CD4-positive, alpha-beta memory T cell (primary cell): ENCODE data around the gene ADTRP. TPM values are rescaled to one million over a fixed set of nuclear protein-coding genes. Genes with fewer than 3 reads are reported as not detected.
A peak's percentile ranks its signal among the peaks of the same experiment; 100 is the strongest.

Experiments used
- CTCF ChIA-PET: fragments of 350-600 bp; sonication (Branson Sonifier 250); formaldehyde crosslinking; loops from one replicate; lab custom pipeline; 2021; ENCODE audit warnings: inconsistent platforms; ENCODE audit not compliant: partially characterized antibody; lab: Charles Lee
- POLR2A ChIA-PET: fragments of 350-600 bp; sonication (Branson Sonifier 250); formaldehyde crosslinking; loops from one replicate; lab custom pipeline; 2021; ENCODE audit not compliant: partially characterized antibody; lab: Charles Lee
- DNase-seq, 5 donors: peaks; one replicate each; pipeline versions ENCODE4 v3.0.0 to v3.0.0-alpha.2; 2020 to 2022; ENCODE audit warnings: mixed read lengths in 1 of 5
- H3K27ac ChIP-seq: one replicate; pipeline ENCODE4 v1.7.0; 2013; ENCODE audit warnings: low read depth, low read length
- H3K27me3 ChIP-seq: 2 replicates; pipeline ENCODE4 v1.7.0; 2013; ENCODE audit warnings: mild to moderate bottlenecking, low read length, moderate library complexity; ENCODE audit not compliant: insufficient read depth
- H3K36me3 ChIP-seq: 2 replicates; pipeline ENCODE4 v1.7.0; 2013; ENCODE audit warnings: mild to moderate bottlenecking, low read length, moderate library complexity; ENCODE audit not compliant: insufficient read depth
- H3K4me1 ChIP-seq: 2 replicates; pipeline ENCODE4 v1.7.0; 2013; ENCODE audit warnings: mild to moderate bottlenecking, low read length, moderate library complexity; ENCODE audit not compliant: insufficient read depth
- H3K4me3 ChIP-seq, 2 donors: one replicate each; pipeline ENCODE4 v1.7.0; 2013; ENCODE audit warnings: low read length in 2 of 2, mild to moderate bottlenecking in 1 of 2
- H3K9me3 ChIP-seq, 2 donors: one replicate each; pipeline ENCODE4 v1.7.0; 2013; ENCODE audit warnings: low read length in 2 of 2, control low read depth in 1 of 2; ENCODE audit not compliant: control insufficient read depth in 1 of 2
- H3K27ac Mint-ChIP-seq, 7 donors: one replicate each; pipeline ENCODE4 v1.8.0; 2020 to 2021; ENCODE audit warnings: mixed read lengths in 7 of 7, mild to moderate bottlenecking in 6 of 7, inconsistent platforms in 3 of 7, moderate library complexity in 3 of 7
- H3K27me3 Mint-ChIP-seq, 2 donors: one replicate each; pipeline ENCODE4 v1.8.0; 2020 to 2021; ENCODE audit warnings: mixed read lengths in 2 of 2
- H3K36me3 Mint-ChIP-seq, 2 donors: one replicate each; pipeline ENCODE4 v1.8.0; 2020 to 2021; ENCODE audit warnings: mixed read lengths in 2 of 2, inconsistent platforms in 1 of 2, mild to moderate bottlenecking in 1 of 2
- H3K4me1 Mint-ChIP-seq, 4 donors: one replicate each; pipeline ENCODE4 v1.8.0; 2020 to 2021; ENCODE audit warnings: mixed read lengths in 4 of 4, mild to moderate bottlenecking in 1 of 4
- H3K4me3 Mint-ChIP-seq, 8 donors: one replicate each; pipeline ENCODE4 v1.8.0; 2020 to 2021; ENCODE audit warnings: mixed read lengths in 8 of 8, mild to moderate bottlenecking in 7 of 8, moderate library complexity in 6 of 8, inconsistent platforms in 3 of 8
- H3K9me3 Mint-ChIP-seq, 8 donors: one replicate each; pipeline ENCODE4 v1.8.0; 2020 to 2021; ENCODE audit warnings: mixed read lengths in 8 of 8, mild to moderate bottlenecking in 5 of 8, inconsistent platforms in 3 of 8, moderate library complexity in 1 of 8
- intact Hi-C: fragments of 100-400 bp; cut with micrococcal nuclease; formaldehyde crosslinking; loops from one replicate; pipeline ENCODE4 v1.15.1; 2023
- polyA plus RNA-seq, 2 donors: library from polyadenylated mRNA; unstranded; fragments of 300-500 nt; fragmentation: Illumina TruSeq; gene quantifications; one replicate each; pipeline ENCODE4 v1.2.3, GENCODE V29; 2021
- total RNA-seq, 2 experiments: library from RNA; stranded (reverse); gene quantifications; one replicate each; pipeline ENCODE4 v1.2.3, GENCODE V29; 2021

ADTRP gene
- total and polyA plus RNA-seq, 4 experiments from 2014 or later, result 7.0 to 41.9 (median 11.9) TPM

GRCh38 chr6:11795403-11795802 lies 16.8 kb upstream of the ADTRP start:
- Histone ChIP-seq H3K27me3 (no peaks in the 10 kb centered on the region), H3K27ac (no peak overlapping the region), H3K4me1 (no peaks in the 10 kb centered on the region), H3K36me3 (no peaks in the 10 kb centered on the region), H3K9me3 (no peaks in the 10 kb centered on the region), H3K4me3 (no peak overlapping the region)
- POLR2A ChIA-PET, result no interaction called here
- CTCF ChIA-PET, result interaction anchor here (0.9 kb wide), 1 partner anchor 115 kb away, joined by 3 read pairs; no protein-coding TSS in a partner anchor
- peaks cover 0 to 28% (median 12%) of the 10 kb centered on the region in 8 donors for H3K9me3 Mint-ChIP-seq
- no peak overlapping the region for H3K27ac Mint-ChIP-seq
- DNase-seq, result no peak
- no peaks in the 10 kb centered on the region for H3K4me1 Mint-ChIP-seq
- peaks cover 2 to 8% of the 10 kb centered on the region in 2 donors for H3K36me3 Mint-ChIP-seq
- H3K27me3 Mint-ChIP-seq, result peaks cover 0 to 5% of the 10 kb centered on the region in 2 donors
- intact Hi-C loops, result no loop called here
- H3K4me3 Mint-ChIP-seq, result no peak overlapping the region

DNA sequence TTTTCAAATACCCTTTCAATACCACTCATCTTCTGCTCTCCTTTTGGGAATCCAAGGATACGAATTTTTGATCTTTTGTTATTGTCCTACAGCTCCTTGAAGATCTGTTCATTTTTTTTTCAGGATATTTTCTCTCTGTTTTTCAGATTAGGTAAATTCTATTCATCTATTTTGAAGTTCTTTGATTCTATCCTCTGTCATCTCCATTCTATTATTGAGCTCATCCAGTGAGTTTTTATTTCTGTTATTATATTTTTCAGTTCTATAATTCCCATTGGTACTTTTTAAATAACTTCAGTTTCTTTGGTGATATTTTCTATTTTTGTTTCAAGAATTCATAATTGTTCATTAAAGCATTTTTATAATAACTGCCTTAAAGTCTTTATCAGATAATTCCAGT lies 14.7 kb upstream of the ADTRP start:
- H3K4me1 Mint-ChIP-seq, result no peaks in the 10 kb centered on the region
- CTCF ChIA-PET, result no interaction called here
- no peak overlapping the region for H3K4me3 Mint-ChIP-seq
- intact Hi-C loops, result no loop called here
- H3K4me3 ChIP-seq, result no peak overlapping the region
- H3K27me3 Mint-ChIP-seq, result peaks cover 0 to 4% of the 10 kb centered on the region in 2 donors
- no peak overlapping the region for H3K27ac ChIP-seq
- H3K9me3 ChIP-seq, result no peaks in the 10 kb centered on the region
- no peaks in the 10 kb centered on the region for H3K27me3 ChIP-seq
- no peak for DNase-seq
- H3K4me1 ChIP-seq, result no peaks in the 10 kb centered on the region
- peaks cover 2 to 8% of the 10 kb centered on the region in 2 donors for H3K36me3 Mint-ChIP-seq
- no peak overlapping the region for H3K27ac Mint-ChIP-seq
- POLR2A ChIA-PET, result no interaction called here
- no peaks in the 10 kb centered on the region for H3K36me3 ChIP-seq
- peaks cover 0 to 28% (median 12%) of the 10 kb centered on the region in 8 donors for H3K9me3 Mint-ChIP-seq

- H3K27me3 ChIP-seq, result no peaks in the 10 kb centered on the region
- peaks cover 1% of the 10 kb centered on the region for H3K4me1 ChIP-seq
- no peak overlapping the region for H3K27ac ChIP-seq
- H3K36me3 Mint-ChIP-seq, result peaks cover 2 to 8% of the 10 kb centered on the region in 2 donors
- no peak overlapping the region for H3K4me3 ChIP-seq
- H3K27ac Mint-ChIP-seq, result no peak overlapping the region
- no peaks in the 10 kb centered on the region for H3K36me3 ChIP-seq
- H3K4me1 Mint-ChIP-seq, result no peaks in the 10 kb centered on the region
- peaks cover 0 to 28% (median 12%) of the 10 kb centered on the region in 8 donors for H3K9me3 Mint-ChIP-seq
- peak in 1 of 5 donors; percentile 9 for DNase-seq
- H3K4me3 Mint-ChIP-seq, result no peak overlapping the region
- H3K9me3 ChIP-seq, result no peaks in the 10 kb centered on the region
- ChIA-PET CTCF (no interaction called here), POLR2A (no interaction called here)
- intact Hi-C loops, result no loop called here
- peaks cover 0 to 2% of the 10 kb centered on the region in 2 donors for H3K27me3 Mint-ChIP-seq
Measured at GRCh38 chr6:11791354-11792107, 12.9 kb upstream of the ADTRP start.

DNA sequence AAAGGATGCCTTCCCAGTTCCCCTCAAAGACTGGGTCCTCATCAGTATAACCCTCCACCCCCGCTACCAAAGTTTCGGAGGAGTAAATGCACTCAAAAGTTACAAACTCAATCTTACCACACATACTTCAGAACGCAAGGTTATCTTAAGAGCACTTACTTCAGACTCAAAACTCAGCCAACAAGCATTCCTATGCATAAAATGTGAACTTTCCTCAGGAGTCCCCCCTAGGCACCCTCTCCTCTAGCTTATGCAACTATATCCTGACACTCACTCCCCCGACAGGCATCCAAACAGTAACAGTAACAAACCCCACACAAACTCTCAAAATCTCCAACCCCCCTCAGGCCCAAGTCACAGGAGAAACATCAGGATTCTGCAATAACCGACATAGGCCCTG lies 11.1 kb upstream of the ADTRP start:
- peaks cover 0 to 2% of the 10 kb centered on the region in 2 donors for H3K27me3 Mint-ChIP-seq
- H3K9me3 Mint-ChIP-seq, result peaks cover 0 to 23% (median 12%) of the 10 kb centered on the region in 8 donors
- Histone ChIP-seq H3K36me3 (no peaks in the 10 kb centered on the region), H3K27ac (no peak overlapping the region), H3K4me1 (peaks cover 13% of the 10 kb centered on the region), H3K4me3 (no peak overlapping the region), H3K9me3 (no peaks in the 10 kb centered on the region), H3K27me3 (no peaks in the 10 kb centered on the region)
- H3K4me3 Mint-ChIP-seq, result no peak overlapping the region
- intact Hi-C loops, result no loop called here
- peaks cover 0 to 7% (median 6%) of the 10 kb centered on the region in 4 donors for H3K4me1 Mint-ChIP-seq
- CTCF ChIA-PET, result no interaction called here
- POLR2A ChIA-PET, result no interaction called here
- H3K27ac Mint-ChIP-seq, result no peak overlapping the region
- DNase-seq, result no peak
- H3K36me3 Mint-ChIP-seq, result peaks cover 2 to 8% of the 10 kb centered on the region in 2 donors

DNA sequence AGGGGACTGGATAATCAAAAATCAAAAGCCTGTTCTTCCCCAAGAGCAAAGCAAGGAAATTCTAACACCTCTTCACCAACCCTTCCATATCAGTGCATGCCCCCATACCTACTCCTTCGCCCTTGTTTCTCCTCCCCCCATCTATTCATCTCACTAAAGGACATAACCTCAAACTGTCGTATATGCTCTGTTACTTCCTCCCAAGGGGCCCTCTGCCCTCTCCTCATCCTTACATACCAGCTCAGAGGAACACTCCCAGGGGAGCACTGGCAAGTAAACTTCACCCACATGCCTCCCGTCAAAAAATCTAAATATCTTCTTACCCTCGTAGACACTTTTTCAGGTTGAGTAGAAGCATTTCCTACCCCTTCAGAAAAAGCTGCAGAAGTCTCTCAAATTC lies 9.4 kb upstream of the ADTRP start:
- H3K4me3 Mint-ChIP-seq, result no peak overlapping the region
- H3K4me1 ChIP-seq, result peaks cover 13% of the 10 kb centered on the region
- no peaks in the 10 kb centered on the region for H3K27me3 ChIP-seq
- intact Hi-C loops, result no loop called here
- no peak overlapping the region for H3K27ac Mint-ChIP-seq
- H3K9me3 Mint-ChIP-seq, result peaks cover 0 to 10% (median 4%) of the 10 kb centered on the region in 8 donors
- no peak overlapping the region for H3K27ac ChIP-seq
- no peaks in the 10 kb centered on the region for H3K36me3 ChIP-seq
- H3K27me3 Mint-ChIP-seq, result peaks cover 2% of the 10 kb centered on the region in 2 donors
- ChIA-PET CTCF (no interaction called here), POLR2A (no interaction called here)
- H3K36me3 Mint-ChIP-seq, result peaks cover 2 to 3% of the 10 kb centered on the region in 2 donors
- no peak for DNase-seq
- H3K9me3 ChIP-seq, result no peaks in the 10 kb centered on the region
- H3K4me3 ChIP-seq, result no peak overlapping the region
- peaks cover 0 to 11% (median 6%) of the 10 kb centered on the region in 4 donors for H3K4me1 Mint-ChIP-seq

DNA sequence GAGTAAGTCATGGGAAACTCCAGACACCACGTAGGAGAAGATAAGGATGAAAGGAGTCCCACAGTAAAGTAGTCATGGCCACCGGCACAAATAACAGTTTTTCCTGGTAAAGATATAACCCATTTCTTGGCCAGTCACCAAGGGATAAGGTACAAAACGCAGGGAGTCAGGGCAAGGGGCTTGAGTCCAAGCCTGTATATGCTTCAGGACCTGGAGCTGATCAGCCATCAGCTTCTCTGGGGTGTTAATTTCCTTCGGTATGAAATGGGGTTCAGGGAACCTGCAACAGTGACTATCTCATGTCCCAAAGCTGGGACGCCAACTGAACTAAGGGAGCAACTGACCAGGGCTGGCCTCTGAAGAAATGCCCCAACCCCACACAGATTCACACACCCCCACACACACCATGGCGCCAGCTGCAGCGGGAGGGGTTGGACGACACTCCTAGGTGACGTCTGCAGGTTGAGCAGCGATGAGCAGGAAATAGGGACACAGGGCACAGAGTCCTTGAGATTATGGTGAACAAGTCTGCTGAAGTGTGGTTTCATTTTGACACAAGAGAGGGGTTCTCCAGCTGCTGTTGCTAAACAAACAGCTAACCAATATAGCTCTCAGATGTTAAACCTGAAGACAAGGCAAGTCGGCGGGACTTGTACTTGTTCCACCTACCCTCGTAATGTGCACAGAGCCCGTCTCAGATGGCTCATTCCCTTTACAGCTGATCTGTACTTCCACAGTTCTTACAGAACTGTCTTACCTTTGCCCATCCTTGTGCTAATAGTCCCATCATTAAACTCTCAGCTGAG lies 7.4 kb upstream of the ADTRP start:
- intact Hi-C loops, result no loop called here
- Histone ChIP-seq H3K4me1 (peaks cover 13% of the 10 kb centered on the region), H3K27ac (peak overlapping the region; percentile 12), H3K4me3 (peak overlapping the region; percentile 14 to 52), H3K36me3 (no peaks in the 10 kb centered on the region), H3K9me3 (no peaks in the 10 kb centered on the region), H3K27me3 (no peaks in the 10 kb centered on the region)
- peak overlapping the region in 4 of 7 donors; percentile 69 to 85 (median 75) for H3K27ac Mint-ChIP-seq
- H3K9me3 Mint-ChIP-seq, result no peaks in the 10 kb centered on the region
- peaks cover 0 to 2% of the 10 kb centered on the region in 2 donors for H3K27me3 Mint-ChIP-seq
- POLR2A ChIA-PET, result interaction anchor here (0.6 to 2.7 kb wide), 6 partner anchors 19 to 448 kb away, joined by 3 to 13 read pairs (median 4); no protein-coding TSS in a partner anchor
- peak; percentile 26 to 59 (median 45) for DNase-seq
- no peaks in the 10 kb centered on the region for H3K36me3 Mint-ChIP-seq
- CTCF ChIA-PET, result interaction anchor here (0.6 to 2.3 kb wide), 7 partner anchors 56 to 305 kb away, joined by 3 to 8 read pairs (median 3); no protein-coding TSS in a partner anchor
- peaks cover 0 to 11% (median 6%) of the 10 kb centered on the region in 4 donors for H3K4me1 Mint-ChIP-seq
- no peak overlapping the region for H3K4me3 Mint-ChIP-seq

GRCh38 chr6:11785415-11785773 lies 6.8 kb upstream of the ADTRP start:
- Mint-ChIP-seq H3K36me3 (no peaks in the 10 kb centered on the region), H3K4me1 (peaks cover 0 to 11% (median 6%) of the 10 kb centered on the region in 4 donors), H3K4me3 (no peak overlapping the region), H3K27ac (peak overlapping the region in 4 of 7 donors; percentile 19 to 77 (median 71)), H3K9me3 (no peaks in the 10 kb centered on the region), H3K27me3 (peaks cover 0 to 2% of the 10 kb centered on the region in 2 donors)
- POLR2A ChIA-PET, result interaction anchor here (0.6 to 2.7 kb wide), 5 partner anchors 57 to 449 kb away, joined by 3 to 13 read pairs (median 4); no protein-coding TSS in a partner anchor
- Histone ChIP-seq H3K27me3 (no peaks in the 10 kb centered on the region), H3K4me3 (peak overlapping the region; percentile 14 to 52), H3K27ac (no peak overlapping the region), H3K36me3 (no peaks in the 10 kb centered on the region), H3K4me1 (peaks cover 13% of the 10 kb centered on the region), H3K9me3 (no peaks in the 10 kb centered on the region)
- intact Hi-C loops, result no loop called here
- CTCF ChIA-PET, result interaction anchor here (0.7 to 2.3 kb wide), 6 partner anchors 55 to 222 kb away, joined by 3 to 8 read pairs (median 3); no protein-coding TSS in a partner anchor
- DNase-seq, result peak in 4 of 5 donors; percentile 11 to 25 (median 18)
